K562 (cell line): ENCODE data around the gene DCPS. TPM values are rescaled to one million over a fixed set of nuclear protein-coding genes. Genes with fewer than 3 reads are reported as not detected.

Experiments used
- ATAC-seq: fragments of 200-7000 bp; cut with Tn5 transposase; 3 replicates; pipeline ENCODE4 v1.9.1; 2020; ENCODE audit warnings: moderate library complexity
- BruUV-seq: library from RNA; stranded (reverse); fragments of 400-500 nt; replicated peaks from 2 replicates; lab custom pipeline; 2021; lab: Mats Ljungman, UMichigan
- CTCF ChIA-PET: fragments of 300-600 bp; formaldehyde crosslinking; extraction: SDS; loops from one replicate; lab custom pipeline; 2021; ENCODE audit warnings: low intra/inter-chr PET ratio; lab: Yijun Ruan, JAX
- POLR2A ChIA-PET: fragments of 300-600, 350-650 bp; sonication (Branson Sonifier 250); formaldehyde crosslinking; extraction: SDS; loops from one replicate; lab custom pipeline; 2021; ENCODE audit warnings: antibody characterized with exemption, inconsistent platforms; lab: Yijun Ruan, JAX
- DNase-seq, 4 experiments: peaks; one replicate each; pipeline versions ENCODE4 v3.0.0 to v3.0.0-alpha.2; 2011 to 2018; ENCODE audit warnings: low spot score in 3 of 4, mixed read lengths in 3 of 4; ENCODE audit errors: extremely low read depth in 1 of 4
- FAIRE-seq: peaks from 2 replicates; lab custom pipeline; 2011; peaks lifted over from hg19 to GRCh38; lab: Jason Lieb, UNC
- H2AFZ ChIP-seq: 2 replicates; pipeline ENCODE4 v1.6.0; 2011; ENCODE audit warnings: low read depth, low read length, control low read depth, inconsistent platforms
- H3K27ac ChIP-seq: fragments of 200-600 bp; 3 replicates; pipeline ENCODE4 v1.8.0; 2011; ENCODE audit warnings: low read depth, mild to moderate bottlenecking, control low read depth, inconsistent platforms, low read length, moderate library complexity, mixed read lengths; ENCODE audit errors: extremely low read depth
- H3K27me3 ChIP-seq, 2 experiments: fragments of 300-600 bp in 1 of 2; 2 replicates in 1 of 2; 3 replicates in 1 of 2; pipeline versions ENCODE4 v1.6.0 to v1.8.0; 2011; ENCODE audit warnings: inconsistent platforms in 2 of 2, low read length in 2 of 2, mild to moderate bottlenecking in 1 of 2, mixed read lengths in 1 of 2, moderate library complexity in 1 of 2; ENCODE audit not compliant: control insufficient read depth in 2 of 2, insufficient read depth in 2 of 2
- H3K36me3 ChIP-seq: fragments of 300-600 bp; 3 replicates; pipeline ENCODE4 v1.8.0; 2011; ENCODE audit warnings: mild to moderate bottlenecking, low read length, inconsistent platforms; ENCODE audit not compliant: control insufficient read depth, insufficient read depth
- H3K4me1 ChIP-seq, 2 experiments: fragments of 200-600 bp in 1 of 2; replicated peaks in 1 of 2; 2 replicates in 1 of 2; 3 replicates in 1 of 2; pipeline versions ENCODE4 v1.5.1 to v1.8.0; 2011; ENCODE audit warnings: inconsistent platforms in 2 of 2, low read length in 2 of 2, mild to moderate bottlenecking in 1 of 2, mixed read lengths in 1 of 2, moderate library complexity in 1 of 2; ENCODE audit not compliant: control insufficient read depth in 2 of 2, insufficient read depth in 2 of 2
- H3K4me2 ChIP-seq: 2 replicates; pipeline ENCODE4 v1.6.1; 2011; ENCODE audit warnings: low read length, control low read depth, inconsistent platforms, mixed read lengths; ENCODE audit not compliant: insufficient read depth
- H3K4me3 ChIP-seq: fragments of 200-600 bp; sonication (generic), shearing (Covaris generic); 2 replicates; pipeline ENCODE4 v1.5.1; 2016; ENCODE audit warnings: control low read depth, inconsistent platforms
- H3K79me2 ChIP-seq: fragments of 200-600 bp; 3 replicates; pipeline ENCODE4 v1.8.0; 2011; ENCODE audit warnings: low read length, inconsistent platforms; ENCODE audit not compliant: control insufficient read depth, insufficient read depth
- H3K9ac ChIP-seq, 2 experiments: 2 replicates each; pipeline versions ENCODE4 v1.6.0 to v1.6.1; 2011; ENCODE audit warnings: low read depth in 2 of 2, low read length in 2 of 2, control low read depth in 1 of 2, inconsistent platforms in 1 of 2, mild to moderate bottlenecking in 1 of 2, mixed read lengths in 1 of 2; ENCODE audit not compliant: insufficient read depth in 1 of 2
- H3K9me1 ChIP-seq: one replicate; pipeline ENCODE4 v1.6.0; 2011; ENCODE audit warnings: inconsistent platforms, mild to moderate bottlenecking, low read length, moderate library complexity; ENCODE audit not compliant: control insufficient read depth, insufficient read depth
- H3K9me3 ChIP-seq: replicated peaks from 2 replicates; pipeline ENCODE4 v1.5.1; 2011; ENCODE audit warnings: low read depth, low read length, inconsistent platforms; ENCODE audit not compliant: control insufficient read depth, insufficient read depth
- H4K20me1 ChIP-seq: replicated peaks from 2 replicates; pipeline ENCODE4 v1.6.1; 2011; ENCODE audit warnings: low read length, inconsistent platforms, mixed read lengths; ENCODE audit not compliant: control insufficient read depth, insufficient read depth
- KDM4B ChIP-seq, 2 experiments: fragments of 450-650 bp in 1 of 2; sonication (generic) in 1 of 2; IDR thresholded peaks; 2 replicates each; pipeline ENCODE4 v1.6.1; 2016 to 2017; ENCODE audit warnings: borderline replicate concordance in 2 of 2, antibody characterized with exemption in 1 of 2, low read depth in 1 of 2, mild to moderate bottlenecking in 1 of 2
- POLR2G ChIP-seq: fragments of 200-400 bp; formaldehyde crosslinking; IDR thresholded peaks from 2 replicates; pipeline ENCODE4 v1.6.1; 2017; ENCODE audit warnings: low read depth, mild to moderate bottlenecking, antibody characterized with exemption, low read length, moderate library complexity
- ZFX ChIP-seq: sonication (generic); formaldehyde crosslinking; IDR thresholded peaks from 2 replicates; pipeline ENCODE4 v1.8.0; 2022; ENCODE audit warnings: mild to moderate bottlenecking, missing genetic modification reagents, moderate library complexity
- WGBS: fragments of 100-300 bp; shearing (Covaris generic); methylation state at CpG from one replicate; pipeline ENCODE4 v1.1.6; 2016; ENCODE audit warnings: low coverage, mixed read lengths; ENCODE audit not compliant: insufficient coverage; ENCODE audit errors: missing lambda C conversion rate; 5-methylcytosine and 5-hydroxymethylcytosine counted together
- in situ Hi-C: fragments of 300-500 bp; cut with MboI; formaldehyde crosslinking; loops from 4 replicates; pipeline ENCODE4 v1.15.0; 2018; ENCODE audit warnings: inconsistent platforms, mixed read lengths
- intact Hi-C: fragments of 100-400 bp; cut with micrococcal nuclease; formaldehyde crosslinking; loops from 2 replicates; pipeline ENCODE4 v1.14.2; 2022
- polyA plus RNA-seq, 8 experiments: library from polyadenylated mRNA; depleted of rRNA in 4 of 8; stranded (reverse) in 5 of 8; unstranded in 3 of 8; fragments of >200 nt; fragmentation: Nextera tagmentation in 2 of 8; fragmentation: Illumina TruSeq in 1 of 8; extraction: Ambion mirVana in 2 of 8; extraction: Trizol in 1 of 8; gene quantifications; 2 replicates each; pipeline versions ENCODE4 v1.2.1 to v1.2.3, GENCODE V29; 2011 to 2014; ENCODE audit warnings: inconsistent platforms in 1 of 8, missing spikeins in 1 of 8
- total RNA-seq, 7 experiments: library from RNA; depleted of rRNA in 6 of 7; stranded (reverse); fragments of >200 nt in 6 of 7; fragmentation: Illumina TruSeq in 2 of 7; extraction: Trizol in 2 of 7; gene quantifications; 2 replicates each; pipeline versions ENCODE4 v1.2.1 to v1.2.3, GENCODE V29; 2011 to 2021; ENCODE audit warnings: low replicate concordance in 1 of 7

DCPS gene
- total and polyA plus RNA-seq, 9 of the 15 experiments (the other 6 are each of a cell fraction or from before 2014, with no cell fraction given): 8.7 to 38.1 (median 17.9) TPM

GRCh38 chr11:126337474-126338241, 33.8 kb downstream of the DCPS start:
- Histone ChIP-seq H3K9me3 (no peaks in the 10 kb centered on the region), H2AFZ (no peak overlapping the region), H4K20me1 (no peaks in the 10 kb centered on the region), H3K4me3 (no peak overlapping the region), H3K36me3 (peaks cover 23% of the 10 kb centered on the region; the same call in 1 of the 3 replicates), H3K27me3 (no peaks in the 10 kb centered on the region), H3K4me2 (no peak overlapping the region), H3K9ac (peak overlapping the region in 1 of 2 experiments; percentile 20; a peak in 1 of 4 replicates), H3K9me1 (peaks cover 3% of the 10 kb centered on the region), H3K4me1 (peaks cover 5 to 16% of the 10 kb centered on the region in 2 experiments; a peak in 4 of 5 replicates), H3K27ac (no peak overlapping the region), H3K79me2 (no peaks in the 10 kb centered on the region)
- intact Hi-C loops (no loop called here), in situ Hi-C loops (no loop called here)
- no peak for DNase-seq
- 79% methylated on average over 15 of the region's 15 CpGs for WGBS
- BruUV-seq: no TSS peak
- no peak for ATAC-seq
- FAIRE-seq: no peak
- TF ChIP-seq ZFX (CRISPR knock-in tag): no peak
- TF ChIP-seq POLR2G: 0 out of 2 replicates have a peak, but pooled peaks have one; percentile 15
- ChIA-PET POLR2A (interaction anchor here (1.1 kb wide), 1 partner anchor 8 kb away, joined by 4 read pairs; no protein-coding TSS in a partner anchor), CTCF (no interaction called here)

- H3K4me3 ChIP-seq: no peak overlapping the region
- DNase-seq: no peak
- TF ChIP-seq KDM4B (IDR thresholded peaks at IDR 0.05; ENCODE audit: borderline replicate concordance in 2 of 2, low read depth in 1 of 2): no peak
- H3K9me1 ChIP-seq: peaks cover 3% of the 10 kb centered on the region
- WGBS: 58% methylated on average over 6 of the region's 7 CpGs
- in situ Hi-C loops (no loop called here), intact Hi-C loops (no loop called here)
- no peaks in the 10 kb centered on the region for H3K9me3 ChIP-seq
- H3K27ac ChIP-seq: no peak overlapping the region
- no peaks in the 10 kb centered on the region for H3K27me3 ChIP-seq
- no TSS peak for BruUV-seq
- ChIA-PET POLR2A (no interaction called here), CTCF (no interaction called here)
- H4K20me1 ChIP-seq: no peaks in the 10 kb centered on the region
- no peaks in the 10 kb centered on the region; the same call in 2 of the 3 replicates for H3K79me2 ChIP-seq
- H3K9ac ChIP-seq: no peak overlapping the region
- H2AFZ ChIP-seq: no peak overlapping the region
- no peak overlapping the region for H3K4me2 ChIP-seq
- no peak for ATAC-seq
- H3K4me1 ChIP-seq: peaks cover 5 to 16% of the 10 kb centered on the region in 2 experiments; a peak in 4 of 5 replicates
- peaks cover 29% of the 10 kb centered on the region; the same call in 2 of the 3 replicates for H3K36me3 ChIP-seq
- FAIRE-seq: no peak
Observed at GRCh38 chr11:126338346-126339055, 34.6 kb downstream of the DCPS start.
